HCT116 (cell line): ENCODE data around the gene LIPT2. TPM values are rescaled to one million over a fixed set of nuclear protein-coding genes. Genes with fewer than 3 reads are reported as not detected.

Source experiments
- ATAC-seq: fragments of 200-7000 bp; cut with Tn5 transposase; 2 replicates; pipeline ENCODE4 v1.9.1; 2020; ENCODE audit warnings: mild to moderate bottlenecking, moderate library complexity
- BruUV-seq: library from RNA; stranded (reverse); fragments of 400-500 nt; replicated peaks from 2 replicates; lab custom pipeline; 2021; lab: Mats Ljungman, UMichigan
- CTCF ChIA-PET: fragments of 300-600 bp; sonication (Branson Sonifier 250); formaldehyde crosslinking; loops from one replicate; lab custom pipeline; 2021; ENCODE audit warnings: antibody characterized with exemption; lab: Charles Lee
- POLR2A ChIA-PET: fragments of 300-600, 350-600 bp; sonication (Branson Sonifier 250); formaldehyde crosslinking; loops from one replicate; lab custom pipeline; 2021; ENCODE audit warnings: antibody characterized with exemption; lab: Charles Lee
- RAD21 ChIA-PET, 2 experiments: fragments of 300-600 bp; sonication (Branson Sonifier 250); formaldehyde crosslinking; loops; one replicate each; lab custom pipeline; 2023; ENCODE audit warnings: low total read pairs in 2 of 2; ENCODE audit not compliant: uncharacterized antibody in 2 of 2, unreplicated experiment in 2 of 2, low non-redundant PET in 1 of 2; lab: Charles Lee
- DNase-seq: peaks from one replicate; pipeline ENCODE4 v3.0.0-alpha.2; 2010; ENCODE audit warnings: low read depth, low spot score
- H2AFZ ChIP-seq: fragments of 200-600 bp; shearing (Covaris generic), sonication (generic); 2 replicates; pipeline ENCODE4 v1.6.1; 2017; ENCODE audit warnings: low read depth, mixed run types, mixed read lengths, antibody characterized with exemption, low read length; ENCODE audit not compliant: poor library complexity, severe bottlenecking
- H3K27ac ChIP-seq: 2 replicates; pipeline ENCODE4 v1.5.1; 2012; ENCODE audit warnings: low read depth, low read length
- H3K27me3 ChIP-seq: fragments of 200-600 bp; sonication (generic); 2 replicates; pipeline ENCODE4 v1.6.1; 2016; ENCODE audit warnings: mixed run types, low read length, mixed read lengths; ENCODE audit not compliant: insufficient read depth
- H3K36me3 ChIP-seq, 2 experiments: fragments of 200-500 bp in 1 of 2; fragments of 200-600 bp in 1 of 2; sonication (Bioruptor generic) in 1 of 2; sonication (generic) in 1 of 2; 2 replicates each; pipeline versions ENCODE4 v1.5.1 to v1.6.1; 2014 to 2016; ENCODE audit warnings: low read length in 2 of 2, inconsistent platforms in 1 of 2, mixed read lengths in 1 of 2, mixed run types in 1 of 2; ENCODE audit not compliant: insufficient read depth in 2 of 2, control insufficient read depth in 1 of 2
- H3K4me1 ChIP-seq, 2 experiments: fragments of 200-600 bp in 1 of 2; sonication (generic) in 1 of 2; 2 replicates each; pipeline versions ENCODE4 v1.5.1 to v1.6.1; 2012 to 2017; ENCODE audit warnings: low read length in 2 of 2, inconsistent platforms in 1 of 2, mild to moderate bottlenecking in 1 of 2, mixed read lengths in 1 of 2, mixed run types in 1 of 2, moderate library complexity in 1 of 2; ENCODE audit not compliant: insufficient read depth in 2 of 2, control insufficient read depth in 1 of 2
- H3K4me2 ChIP-seq: fragments of 200-600 bp; sonication (generic); 2 replicates; pipeline ENCODE4 v1.6.1; 2017; ENCODE audit warnings: mixed run types, low read length, mixed read lengths
- H3K4me3 ChIP-seq, 2 experiments: fragments of 200-600 bp in 1 of 2; sonication (generic) in 1 of 2; replicated peaks in 1 of 2; 2 replicates each; pipeline ENCODE4 v1.5.1; 2011 to 2016; ENCODE audit warnings: low read length in 2 of 2, control low read depth in 1 of 2, low read depth in 1 of 2, mild to moderate bottlenecking in 1 of 2, mixed read lengths in 1 of 2, mixed run types in 1 of 2
- H3K79me2 ChIP-seq: fragments of 200-600 bp; sonication (generic); 2 replicates; pipeline ENCODE4 v1.6.1; 2017; ENCODE audit warnings: mild to moderate bottlenecking, mixed run types, low read length, moderate library complexity, mixed read lengths; ENCODE audit not compliant: insufficient read depth
- H3K9ac ChIP-seq: fragments of 200-600 bp; sonication (generic); 2 replicates; pipeline ENCODE4 v1.6.1; 2016; ENCODE audit warnings: low read length, mixed read lengths
- H3K9me2 ChIP-seq: fragments of 200-600 bp; sonication (generic), shearing (Covaris generic); 2 replicates; pipeline ENCODE4 v1.6.1; 2017; ENCODE audit warnings: mixed run types, mild to moderate bottlenecking, moderate library complexity; ENCODE audit not compliant: insufficient read depth
- H3K9me3 ChIP-seq, 2 experiments: fragments of 200-500 bp in 1 of 2; fragments of 200-600 bp in 1 of 2; sonication (Bioruptor generic) in 1 of 2; sonication (generic) in 1 of 2; 2 replicates each; pipeline ENCODE4 v1.6.1; 2014 to 2017; ENCODE audit warnings: low read length in 2 of 2, mixed read lengths in 2 of 2, inconsistent platforms in 1 of 2, low read depth in 1 of 2, mild to moderate bottlenecking in 1 of 2, mixed run types in 1 of 2, moderate library complexity in 1 of 2; ENCODE audit not compliant: control insufficient read depth in 1 of 2, insufficient read depth in 1 of 2
- H4K20me1 ChIP-seq: fragments of 200-600 bp; sonication (generic), shearing (Covaris generic); 2 replicates; pipeline ENCODE4 v1.6.1; 2017; ENCODE audit warnings: mixed run types, mild to moderate bottlenecking, moderate library complexity; ENCODE audit not compliant: insufficient read depth
- CBX3 ChIP-seq: IDR thresholded peaks from 2 replicates; pipeline ENCODE4 v1.6.1; 2012; ENCODE audit warnings: low read depth
- CEBPB ChIP-seq: IDR thresholded peaks from 2 replicates; pipeline ENCODE4 v1.6.1; 2012; ENCODE audit warnings: low read depth
- CTCF ChIP-seq, 3 experiments: fragments of 200-600 bp in 1 of 3; sonication (generic) in 1 of 3; IDR thresholded peaks in 2 of 3; conservative IDR thresholded peaks in 1 of 3; 2 replicates each; pipeline ENCODE4 v1.5.1; 2012 to 2017; ENCODE audit warnings: low read depth in 2 of 3, low read length in 2 of 3, antibody characterized with exemption in 1 of 3, borderline replicate concordance in 1 of 3, control low read depth in 1 of 3, mild to moderate bottlenecking in 1 of 3, mixed read lengths in 1 of 3, mixed run types in 1 of 3, moderate library complexity in 1 of 3; ENCODE audit not compliant: insufficient read depth in 1 of 3
- ELF1 ChIP-seq: IDR thresholded peaks from 2 replicates; pipeline ENCODE4 v1.6.1; 2012; ENCODE audit warnings: low read depth, borderline replicate concordance
- EZH2 ChIP-seq: fragments of 200-600 bp; sonication (generic); IDR thresholded peaks from 2 replicates; pipeline ENCODE4 v1.6.1; 2017; ENCODE audit warnings: antibody characterized with exemption, mixed run types
- EZH2phosphoT487 ChIP-seq: fragments of 200-600 bp; IDR thresholded peaks from 2 replicates; pipeline ENCODE4 v1.6.1; 2018; ENCODE audit warnings: antibody characterized with exemption, borderline replicate concordance
- JUND ChIP-seq: IDR thresholded peaks from 2 replicates; pipeline ENCODE4 v1.6.1; 2012
- MAX ChIP-seq: IDR thresholded peaks from 2 replicates; pipeline ENCODE4 v1.6.1; 2012
- POLR2A ChIP-seq: IDR thresholded peaks from 2 replicates; pipeline ENCODE4 v1.7.0; 2011; ENCODE audit warnings: borderline replicate concordance; ENCODE audit not compliant: insufficient read depth, insufficient read length; ENCODE audit errors: extremely low read depth
- RAD21 ChIP-seq: IDR thresholded peaks from 2 replicates; pipeline ENCODE4 v1.6.1; 2012; ENCODE audit warnings: low read depth, mild to moderate bottlenecking
- REST ChIP-seq: IDR thresholded peaks from 2 replicates; pipeline ENCODE4 v1.6.1; 2012; ENCODE audit warnings: low read depth
- SIN3A ChIP-seq: IDR thresholded peaks from 2 replicates; pipeline ENCODE4 v1.6.1; 2012; ENCODE audit warnings: low read depth
- SP1 ChIP-seq: IDR thresholded peaks from 2 replicates; pipeline ENCODE4 v1.6.1; 2012; ENCODE audit warnings: low read depth
- ZFX ChIP-seq: fragments of 450-650 bp; IDR thresholded peaks from 2 replicates; pipeline ENCODE4 v1.6.1; 2017
- intact Hi-C: fragments of 100-400 bp; cut with micrococcal nuclease; formaldehyde crosslinking; loops from 2 replicates; pipeline ENCODE4 v1.10.0; 2022
- total RNA-seq: library from RNA; stranded (reverse); gene quantifications from one replicate; pipeline ENCODE4 v1.2.1, GENCODE V29; 2021; ENCODE audit not compliant: unreplicated experiment
- TF ChIP-seq, protein P1 (sequence below): IDR thresholded peaks from 2 replicates; pipeline ENCODE4 v1.6.1; 2012

The LIPT2 gene
- total RNA-seq, 1 experiment from 2014 or later = 3.4 TPM

DNA sequence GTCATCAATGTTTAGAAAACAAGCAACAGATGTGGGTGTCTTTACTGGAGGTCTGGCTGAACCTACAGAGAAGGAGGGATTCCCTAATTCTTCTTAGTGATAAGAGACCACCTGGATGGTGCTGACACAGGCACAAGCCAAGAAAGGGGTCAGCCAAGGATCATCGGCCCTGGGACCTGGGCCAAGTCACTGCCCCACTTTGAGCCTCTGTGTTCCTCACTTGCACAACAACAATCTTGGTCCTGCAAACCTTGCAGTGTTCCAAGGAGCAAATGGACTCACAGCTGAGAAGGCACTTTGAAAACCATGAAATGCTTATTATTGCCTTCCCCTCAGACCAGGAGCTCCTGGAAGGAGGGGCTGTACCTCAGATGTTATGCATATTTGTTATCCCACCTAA lies 19.2 kb downstream of the LIPT2 start:
- Histone ChIP-seq H3K9me2 (no peaks in the 10 kb centered on the region), H3K4me1 (no peaks in the 10 kb centered on the region), H3K27ac (no peak overlapping the region), H4K20me1 (no peaks in the 10 kb centered on the region), H3K4me2 (no peak overlapping the region), H3K9ac (no peak overlapping the region), H3K79me2 (no peaks in the 10 kb centered on the region), H3K36me3 (no peaks in the 10 kb centered on the region), H2AFZ (no peak overlapping the region)
- ATAC-seq = no peak
- no TSS peak for BruUV-seq
- CTCF ChIA-PET = no interaction called here
- TF ChIP-seq, protein P1, sequence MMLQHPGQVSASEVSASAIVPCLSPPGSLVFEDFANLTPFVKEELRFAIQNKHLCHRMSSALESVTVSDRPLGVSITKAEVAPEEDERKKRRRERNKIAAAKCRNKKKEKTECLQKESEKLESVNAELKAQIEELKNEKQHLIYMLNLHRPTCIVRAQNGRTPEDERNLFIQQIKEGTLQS = no peak
- TF ChIP-seq SIN3A (no peak), CEBPB (no peak), CTCF (IDR thresholded peaks at IDR 0.05 in 2 of 3, conservative IDR thresholded peaks at IDR 0.05 in 1 of 3; ENCODE audit: borderline replicate concordance in 1 of 3, insufficient read depth in 1 of 3, low read depth in 2 of 3, low read length in 2 of 3) (no peak), JUND (no peak), SP1 (no peak), REST (no peak), EZH2 (no peak), CBX3 (no peak), EZH2phosphoT487 (no peak), POLR2A (no peak), ZFX (no peak), ELF1 (no peak), MAX (no peak), RAD21 (no peak)
- TF ChIP-seq, all 23 proteins: peak for 0
- no peak for DNase-seq
- H3K27me3 ChIP-seq = no peaks in the 10 kb centered on the region
- no peak overlapping the region for H3K4me3 ChIP-seq
- ChIA-PET RAD21 (no interaction called here), POLR2A (no interaction called here)
- intact Hi-C loops = no loop called here
- no peaks in the 10 kb centered on the region for H3K9me3 ChIP-seq
